OCI-LY7 (cell line): ENCODE measurements around the gene IL21R.

Experiments
- CTCF ChIP-seq: fragments of 200-600 bp; sonication (generic); conservative IDR thresholded peaks from 2 replicates; pipeline ENCODE4 v1.5.1; 2014; ENCODE audit warnings: mild to moderate bottlenecking, antibody characterized with exemption, low read length, moderate library complexity, mixed read lengths
- EZH2phosphoT487 ChIP-seq: fragments of 200-600 bp; sonication (generic); IDR thresholded peaks from 2 replicates; pipeline ENCODE4 v1.6.1; 2018; ENCODE audit warnings: low read depth, borderline replicate concordance, mild to moderate bottlenecking, mixed run types, antibody characterized with exemption, low read length, moderate library complexity, mixed read lengths

- TF ChIP-seq CTCF (no peak), EZH2phosphoT487 (no peak)
Measured at GRCh38 chr16:27379919-27380318, 22.1 kb upstream of the IL21R start.
